Measurements from ENCODE around the gene CERK. TPM values are rescaled to one million over a fixed set of nuclear protein-coding genes. Genes with fewer than 3 reads are reported as not detected.

Gene CERK
- total and polyA plus RNA-seq, 9 of the 15 experiments (the other 6 are each of a cell fraction or from before 2014, with no cell fraction given): 1.1 to 14.9 (median 8.7) TPM

DNA sequence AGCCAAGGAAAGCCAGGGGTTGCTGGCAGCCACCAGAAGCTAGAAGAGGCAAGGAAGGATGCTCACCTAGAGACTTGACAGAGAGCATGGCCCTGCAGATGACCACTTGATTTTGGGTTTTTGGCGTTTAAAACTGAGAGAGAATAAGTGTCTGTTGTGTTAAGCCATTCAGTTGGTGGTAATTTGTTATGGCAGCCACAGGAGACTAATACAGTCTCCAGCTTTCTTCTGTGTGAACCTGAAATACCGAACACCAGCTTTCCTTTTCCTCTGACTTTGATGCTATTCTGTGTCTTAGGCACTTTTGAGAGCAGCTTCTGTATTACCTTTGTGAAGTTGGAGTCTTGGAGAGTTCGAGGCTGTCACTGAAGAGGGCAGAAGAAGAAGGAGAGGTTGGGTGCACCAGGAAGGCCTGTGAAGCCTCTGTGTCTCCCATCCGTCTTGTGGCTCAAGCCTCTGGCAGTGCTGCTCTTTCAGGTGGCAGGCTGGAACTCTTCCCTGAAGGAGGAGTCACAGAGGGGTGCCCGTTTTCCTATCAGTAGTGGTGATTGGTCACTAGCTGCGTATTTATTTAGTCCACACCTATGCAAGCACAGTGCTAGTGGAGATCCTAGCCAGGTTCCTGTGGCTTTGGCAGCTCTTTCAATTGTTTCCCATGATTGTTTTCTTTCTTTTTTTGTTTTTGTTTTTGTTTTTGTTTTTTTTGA, 26.9 kb upstream of the CERK start (continued):
- TF ChIP-seq, protein P1, sequence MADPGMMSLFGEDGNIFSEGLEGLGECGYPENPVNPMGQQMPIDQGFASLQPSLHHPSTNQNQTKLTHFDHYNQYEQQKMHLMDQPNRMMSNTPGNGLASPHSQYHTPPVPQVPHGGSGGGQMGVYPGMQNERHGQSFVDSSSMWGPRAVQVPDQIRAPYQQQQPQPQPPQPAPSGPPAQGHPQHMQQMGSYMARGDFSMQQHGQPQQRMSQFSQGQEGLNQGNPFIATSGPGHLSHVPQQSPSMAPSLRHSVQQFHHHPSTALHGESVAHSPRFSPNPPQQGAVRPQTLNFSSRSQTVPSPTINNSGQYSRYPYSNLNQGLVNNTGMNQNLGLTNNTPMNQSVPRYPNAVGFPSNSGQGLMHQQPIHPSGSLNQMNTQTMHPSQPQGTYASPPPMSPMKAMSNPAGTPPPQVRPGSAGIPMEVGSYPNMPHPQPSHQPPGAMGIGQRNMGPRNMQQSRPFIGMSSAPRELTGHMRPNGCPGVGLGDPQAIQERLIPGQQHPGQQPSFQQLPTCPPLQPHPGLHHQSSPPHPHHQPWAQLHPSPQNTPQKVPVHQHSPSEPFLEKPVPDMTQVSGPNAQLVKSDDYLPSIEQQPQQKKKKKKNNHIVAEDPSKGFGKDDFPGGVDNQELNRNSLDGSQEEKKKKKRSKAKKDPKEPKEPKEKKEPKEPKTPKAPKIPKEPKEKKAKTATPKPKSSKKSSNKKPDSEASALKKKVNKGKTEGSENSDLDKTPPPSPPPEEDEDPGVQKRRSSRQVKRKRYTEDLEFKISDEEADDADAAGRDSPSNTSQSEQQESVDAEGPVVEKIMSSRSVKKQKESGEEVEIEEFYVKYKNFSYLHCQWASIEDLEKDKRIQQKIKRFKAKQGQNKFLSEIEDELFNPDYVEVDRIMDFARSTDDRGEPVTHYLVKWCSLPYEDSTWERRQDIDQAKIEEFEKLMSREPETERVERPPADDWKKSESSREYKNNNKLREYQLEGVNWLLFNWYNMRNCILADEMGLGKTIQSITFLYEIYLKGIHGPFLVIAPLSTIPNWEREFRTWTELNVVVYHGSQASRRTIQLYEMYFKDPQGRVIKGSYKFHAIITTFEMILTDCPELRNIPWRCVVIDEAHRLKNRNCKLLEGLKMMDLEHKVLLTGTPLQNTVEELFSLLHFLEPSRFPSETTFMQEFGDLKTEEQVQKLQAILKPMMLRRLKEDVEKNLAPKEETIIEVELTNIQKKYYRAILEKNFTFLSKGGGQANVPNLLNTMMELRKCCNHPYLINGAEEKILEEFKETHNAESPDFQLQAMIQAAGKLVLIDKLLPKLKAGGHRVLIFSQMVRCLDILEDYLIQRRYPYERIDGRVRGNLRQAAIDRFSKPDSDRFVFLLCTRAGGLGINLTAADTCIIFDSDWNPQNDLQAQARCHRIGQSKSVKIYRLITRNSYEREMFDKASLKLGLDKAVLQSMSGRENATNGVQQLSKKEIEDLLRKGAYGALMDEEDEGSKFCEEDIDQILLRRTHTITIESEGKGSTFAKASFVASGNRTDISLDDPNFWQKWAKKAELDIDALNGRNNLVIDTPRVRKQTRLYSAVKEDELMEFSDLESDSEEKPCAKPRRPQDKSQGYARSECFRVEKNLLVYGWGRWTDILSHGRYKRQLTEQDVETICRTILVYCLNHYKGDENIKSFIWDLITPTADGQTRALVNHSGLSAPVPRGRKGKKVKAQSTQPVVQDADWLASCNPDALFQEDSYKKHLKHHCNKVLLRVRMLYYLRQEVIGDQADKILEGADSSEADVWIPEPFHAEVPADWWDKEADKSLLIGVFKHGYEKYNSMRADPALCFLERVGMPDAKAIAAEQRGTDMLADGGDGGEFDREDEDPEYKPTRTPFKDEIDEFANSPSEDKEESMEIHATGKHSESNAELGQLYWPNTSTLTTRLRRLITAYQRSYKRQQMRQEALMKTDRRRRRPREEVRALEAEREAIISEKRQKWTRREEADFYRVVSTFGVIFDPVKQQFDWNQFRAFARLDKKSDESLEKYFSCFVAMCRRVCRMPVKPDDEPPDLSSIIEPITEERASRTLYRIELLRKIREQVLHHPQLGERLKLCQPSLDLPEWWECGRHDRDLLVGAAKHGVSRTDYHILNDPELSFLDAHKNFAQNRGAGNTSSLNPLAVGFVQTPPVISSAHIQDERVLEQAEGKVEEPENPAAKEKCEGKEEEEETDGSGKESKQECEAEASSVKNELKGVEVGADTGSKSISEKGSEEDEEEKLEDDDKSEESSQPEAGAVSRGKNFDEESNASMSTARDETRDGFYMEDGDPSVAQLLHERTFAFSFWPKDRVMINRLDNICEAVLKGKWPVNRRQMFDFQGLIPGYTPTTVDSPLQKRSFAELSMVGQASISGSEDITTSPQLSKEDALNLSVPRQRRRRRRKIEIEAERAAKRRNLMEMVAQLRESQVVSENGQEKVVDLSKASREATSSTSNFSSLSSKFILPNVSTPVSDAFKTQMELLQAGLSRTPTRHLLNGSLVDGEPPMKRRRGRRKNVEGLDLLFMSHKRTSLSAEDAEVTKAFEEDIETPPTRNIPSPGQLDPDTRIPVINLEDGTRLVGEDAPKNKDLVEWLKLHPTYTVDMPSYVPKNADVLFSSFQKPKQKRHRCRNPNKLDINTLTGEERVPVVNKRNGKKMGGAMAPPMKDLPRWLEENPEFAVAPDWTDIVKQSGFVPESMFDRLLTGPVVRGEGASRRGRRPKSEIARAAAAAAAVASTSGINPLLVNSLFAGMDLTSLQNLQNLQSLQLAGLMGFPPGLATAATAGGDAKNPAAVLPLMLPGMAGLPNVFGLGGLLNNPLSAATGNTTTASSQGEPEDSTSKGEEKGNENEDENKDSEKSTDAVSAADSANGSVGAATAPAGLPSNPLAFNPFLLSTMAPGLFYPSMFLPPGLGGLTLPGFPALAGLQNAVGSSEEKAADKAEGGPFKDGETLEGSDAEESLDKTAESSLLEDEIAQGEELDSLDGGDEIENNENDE (IDR thresholded peaks at IDR 0.05; ENCODE audit: low read depth, low read length): no peak
- no peak for TF ChIP-seq GATAD2A (IDR thresholded peaks at IDR 0.05)
- no peak for TF ChIP-seq ZC3H8 (IDR thresholded peaks at IDR 0.05)
- TF ChIP-seq, protein P2, sequence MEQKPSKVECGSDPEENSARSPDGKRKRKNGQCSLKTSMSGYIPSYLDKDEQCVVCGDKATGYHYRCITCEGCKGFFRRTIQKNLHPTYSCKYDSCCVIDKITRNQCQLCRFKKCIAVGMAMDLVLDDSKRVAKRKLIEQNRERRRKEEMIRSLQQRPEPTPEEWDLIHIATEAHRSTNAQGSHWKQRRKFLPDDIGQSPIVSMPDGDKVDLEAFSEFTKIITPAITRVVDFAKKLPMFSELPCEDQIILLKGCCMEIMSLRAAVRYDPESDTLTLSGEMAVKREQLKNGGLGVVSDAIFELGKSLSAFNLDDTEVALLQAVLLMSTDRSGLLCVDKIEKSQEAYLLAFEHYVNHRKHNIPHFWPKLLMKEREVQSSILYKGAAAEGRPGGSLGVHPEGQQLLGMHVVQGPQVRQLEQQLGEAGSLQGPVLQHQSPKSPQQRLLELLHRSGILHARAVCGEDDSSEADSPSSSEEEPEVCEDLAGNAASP (IDR thresholded peaks at IDR 0.05): no peak
- no peak for TF ChIP-seq KHSRP (IDR thresholded peaks at IDR 0.05)
- no peak for TF ChIP-seq RBBP5 (IDR thresholded peaks at IDR 0.05; ENCODE audit: borderline replicate concordance, insufficient read depth, low read length, poor library complexity, severe bottlenecking)
- TF ChIP-seq PPARD (CRISPR knock-in tag; IDR thresholded peaks at IDR 0.05): no peak
- TF ChIP-seq, protein P3, sequence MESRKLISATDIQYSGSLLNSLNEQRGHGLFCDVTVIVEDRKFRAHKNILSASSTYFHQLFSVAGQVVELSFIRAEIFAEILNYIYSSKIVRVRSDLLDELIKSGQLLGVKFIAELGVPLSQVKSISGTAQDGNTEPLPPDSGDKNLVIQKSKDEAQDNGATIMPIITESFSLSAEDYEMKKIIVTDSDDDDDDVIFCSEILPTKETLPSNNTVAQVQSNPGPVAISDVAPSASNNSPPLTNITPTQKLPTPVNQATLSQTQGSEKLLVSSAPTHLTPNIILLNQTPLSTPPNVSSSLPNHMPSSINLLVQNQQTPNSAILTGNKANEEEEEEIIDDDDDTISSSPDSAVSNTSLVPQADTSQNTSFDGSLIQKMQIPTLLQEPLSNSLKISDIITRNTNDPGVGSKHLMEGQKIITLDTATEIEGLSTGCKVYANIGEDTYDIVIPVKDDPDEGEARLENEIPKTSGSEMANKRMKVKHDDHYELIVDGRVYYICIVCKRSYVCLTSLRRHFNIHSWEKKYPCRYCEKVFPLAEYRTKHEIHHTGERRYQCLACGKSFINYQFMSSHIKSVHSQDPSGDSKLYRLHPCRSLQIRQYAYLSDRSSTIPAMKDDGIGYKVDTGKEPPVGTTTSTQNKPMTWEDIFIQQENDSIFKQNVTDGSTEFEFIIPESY (CRISPR knock-in tag; IDR thresholded peaks at IDR 0.05): no peak
- no peak for TF ChIP-seq HDGF (IDR thresholded peaks at IDR 0.05)
